H4 (cell line): Measurements from ENCODE around the gene GNB1L. TPM values are rescaled to one million over a fixed set of nuclear protein-coding genes. Genes with fewer than 3 reads are reported as not detected.

ENCODE experiments used
- DNase-seq: peaks from one replicate; pipeline ENCODE4 v3.0.0-alpha.2; 2015; ENCODE audit warnings: low spot score
- total RNA-seq: library from RNA; depleted of rRNA; stranded (reverse); fragments of >200 nt; shearing (Covaris generic); gene quantifications from 2 replicates; pipeline ENCODE4 v1.2.3, GENCODE V29; 2014

Gene GNB1L
- total RNA-seq, 1 experiment from 2014 or later: 5.7 TPM

DNA sequence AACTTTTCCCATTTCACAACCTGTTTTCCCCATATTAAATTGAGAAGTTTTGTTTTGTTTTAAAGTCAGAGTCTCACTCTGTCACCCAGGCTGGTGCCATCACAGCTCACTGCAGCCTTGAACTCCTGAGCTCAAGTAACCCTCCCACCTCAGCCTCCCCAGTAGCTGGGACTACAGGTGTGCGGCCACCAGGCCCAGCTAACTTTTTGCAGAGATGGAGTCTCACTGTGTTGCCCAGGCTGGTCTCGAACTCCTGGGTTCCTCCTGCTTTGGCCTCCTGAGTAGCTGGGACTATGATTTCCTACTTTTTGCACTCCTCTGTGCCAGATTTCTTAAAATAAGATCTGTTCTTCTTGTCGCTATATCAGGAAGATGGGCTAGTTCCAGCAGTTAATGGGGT, 44.9 kb downstream of the GNB1L start:
- DNase-seq: no peak

DNA sequence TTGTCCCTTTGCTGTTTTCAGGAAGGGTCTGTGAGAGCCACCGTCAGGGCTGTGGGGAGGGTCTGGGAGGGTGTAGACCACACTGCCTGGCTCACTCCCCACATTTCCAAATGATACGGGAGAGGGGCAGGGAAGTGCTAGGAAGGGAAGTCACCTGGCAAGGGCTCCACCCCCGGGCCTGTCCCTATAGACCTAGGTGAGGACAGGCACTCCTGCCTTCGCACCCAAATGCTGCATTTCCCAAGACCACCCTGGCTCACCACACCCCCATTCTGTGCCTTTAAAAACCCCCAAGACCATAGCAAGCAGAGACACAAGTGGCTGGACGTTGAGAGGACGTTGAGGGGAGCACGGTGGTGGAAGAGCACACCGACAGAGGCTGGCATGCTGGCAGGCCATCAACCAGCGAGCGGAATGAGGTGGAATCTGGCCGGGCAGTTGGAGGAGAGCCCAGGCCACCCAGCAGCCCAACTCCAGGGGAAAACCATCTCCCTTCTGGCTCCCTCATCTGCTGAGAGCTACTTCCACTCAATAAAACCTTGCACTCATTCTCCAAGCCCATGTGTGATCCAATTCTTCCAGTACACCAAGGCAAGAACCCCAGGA, 45.7 kb downstream of the GNB1L start:
- no peak for DNase-seq

DNA sequence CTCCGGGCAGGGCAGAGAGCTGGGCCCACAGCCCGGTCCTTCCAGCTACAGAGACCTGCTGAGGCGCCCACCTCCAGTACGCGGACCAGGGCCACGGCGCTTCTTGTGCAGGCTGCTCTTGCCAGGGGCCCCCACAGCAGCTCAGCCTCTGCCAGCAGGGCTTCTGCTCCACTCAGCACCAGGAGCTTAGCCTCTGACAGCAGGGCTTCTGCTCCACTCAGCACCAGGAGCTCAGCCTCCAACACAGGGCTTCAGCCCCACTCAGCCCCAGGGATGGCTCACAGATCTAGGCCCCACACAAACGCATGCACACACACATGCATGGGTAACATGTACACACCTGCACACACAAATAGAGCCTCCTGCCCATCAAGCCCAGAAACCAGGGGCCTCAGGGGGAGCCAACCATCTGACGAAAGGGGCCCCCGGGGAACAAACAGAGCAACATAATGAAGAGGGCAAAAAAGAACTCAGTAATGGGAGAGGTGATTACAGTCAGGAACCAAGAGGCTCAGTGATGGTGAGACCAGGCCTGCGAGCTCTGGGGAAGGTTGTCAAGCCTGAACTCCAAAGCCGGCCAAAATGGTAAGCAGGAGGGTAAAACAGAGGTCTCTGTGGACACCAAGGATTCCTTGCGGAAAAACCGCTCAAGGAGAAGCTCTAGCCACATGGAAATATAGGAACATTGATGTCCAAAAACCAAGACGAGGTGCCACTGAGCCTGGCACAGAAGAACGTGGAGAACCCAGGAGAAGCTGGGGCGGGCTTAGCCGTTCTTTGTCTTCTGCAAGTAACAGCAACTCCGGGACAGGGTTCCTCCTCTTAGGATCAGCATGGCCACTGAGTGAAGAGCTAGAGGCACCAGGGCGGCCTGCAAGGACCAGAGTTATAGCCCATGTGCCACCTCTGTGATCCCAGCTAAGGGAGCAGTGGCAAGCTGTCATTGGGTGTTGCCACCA, 46.5 kb downstream of the GNB1L start:
- DNase-seq: no peak

DNA sequence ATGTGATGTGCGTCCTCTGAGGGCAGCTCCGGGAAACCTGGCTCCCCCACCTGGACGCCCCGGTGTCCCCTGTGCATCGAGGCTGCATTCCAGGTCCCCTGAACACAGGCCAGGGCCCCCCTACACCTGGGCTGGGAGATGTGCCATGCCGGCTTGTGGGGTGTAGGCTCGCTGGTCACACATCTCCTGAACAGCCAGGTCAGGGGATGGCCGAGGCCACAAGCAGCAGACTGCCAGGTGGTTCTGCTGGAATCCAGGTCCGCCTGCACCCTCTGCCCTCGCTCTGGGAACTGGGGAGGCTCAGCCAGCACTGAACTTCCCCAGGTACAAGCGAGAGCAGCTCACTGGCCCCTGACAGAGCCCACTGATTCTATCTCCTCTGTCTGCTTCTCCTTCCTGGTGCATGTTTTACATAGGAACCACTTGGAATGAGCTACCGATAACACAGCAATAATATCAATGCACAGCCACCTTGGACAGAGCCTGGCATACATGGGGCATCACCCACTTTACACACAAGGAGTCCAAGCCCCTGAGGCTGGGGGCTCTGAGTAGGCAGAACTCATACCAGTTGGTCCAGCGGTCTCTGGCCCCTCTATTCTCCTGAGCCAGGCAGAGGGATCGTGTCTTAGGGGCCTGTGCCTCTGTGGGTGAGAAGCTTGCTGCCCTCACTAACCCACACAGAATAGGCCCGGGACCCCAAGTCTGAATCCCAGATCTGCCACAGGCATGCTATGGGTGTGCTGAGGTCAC, 47.3 kb downstream of the GNB1L start:
- no peak for DNase-seq

DNA sequence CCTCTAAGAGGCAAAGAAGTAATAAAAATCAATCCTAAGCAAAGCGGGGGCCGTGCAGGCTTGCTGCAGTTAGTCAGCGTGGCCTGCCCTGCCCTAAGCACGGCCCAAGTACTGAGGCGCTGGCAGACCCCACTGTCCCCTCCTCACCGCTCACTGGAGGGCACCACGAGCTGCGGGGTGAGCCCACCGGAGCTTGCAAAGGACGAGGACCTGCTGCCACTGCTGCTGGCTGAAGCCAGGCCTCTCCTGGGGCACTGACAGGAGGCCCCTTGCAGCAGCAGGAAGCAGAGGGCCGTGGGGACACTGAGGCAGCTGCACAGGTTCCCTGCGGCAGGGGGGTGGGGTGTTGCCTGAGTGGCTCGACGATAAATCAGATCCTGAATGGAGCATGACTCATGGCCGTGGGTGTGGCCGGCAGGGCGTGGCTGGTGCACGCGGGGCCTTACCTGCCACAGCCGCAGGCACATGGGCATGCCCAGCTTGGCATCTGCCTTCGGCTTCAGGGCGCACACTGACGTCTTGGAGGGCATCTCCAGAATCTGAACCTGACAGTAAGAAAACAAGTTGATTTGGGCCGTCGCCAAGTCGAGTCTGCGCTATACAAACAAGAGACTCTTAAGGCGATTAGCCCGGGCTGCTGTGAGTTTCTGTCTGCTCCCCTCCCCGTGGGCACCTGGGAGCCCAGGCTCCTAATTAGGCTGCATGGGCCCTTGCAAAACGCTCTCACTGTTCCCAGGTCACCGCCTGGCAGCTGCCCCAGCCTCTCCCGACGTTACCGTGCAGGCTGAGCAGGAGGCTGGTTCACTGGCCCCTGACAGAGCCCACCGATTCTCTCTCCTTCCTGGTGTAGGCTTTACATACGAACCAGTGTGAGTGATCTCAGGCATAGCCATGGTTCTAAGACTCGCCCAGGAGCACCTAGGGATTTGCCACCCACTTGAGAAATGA, 48.2 kb downstream of the GNB1L start:
- DNase-seq: peak; percentile 23

DNA sequence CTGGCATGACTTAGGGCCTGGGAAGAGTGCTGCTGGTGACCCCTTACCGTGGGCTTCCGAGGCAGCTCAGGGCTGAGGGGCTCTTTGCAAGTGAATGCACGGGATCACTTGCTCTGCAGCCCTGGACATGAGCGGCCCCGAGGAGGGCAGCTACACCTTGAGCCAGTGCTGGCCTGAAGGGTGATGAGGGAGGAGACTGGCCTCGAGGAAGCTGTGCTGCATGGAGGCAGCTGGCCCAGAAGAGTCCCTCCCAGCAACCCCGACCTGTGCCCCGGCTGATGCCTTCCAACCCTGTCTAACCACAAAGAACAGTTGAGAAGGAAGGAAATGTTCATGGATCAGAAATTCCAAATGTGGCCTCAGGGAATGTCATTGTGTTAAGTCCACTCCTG, 48.9 kb downstream of the GNB1L start:
- DNase-seq: no peak

DNA sequence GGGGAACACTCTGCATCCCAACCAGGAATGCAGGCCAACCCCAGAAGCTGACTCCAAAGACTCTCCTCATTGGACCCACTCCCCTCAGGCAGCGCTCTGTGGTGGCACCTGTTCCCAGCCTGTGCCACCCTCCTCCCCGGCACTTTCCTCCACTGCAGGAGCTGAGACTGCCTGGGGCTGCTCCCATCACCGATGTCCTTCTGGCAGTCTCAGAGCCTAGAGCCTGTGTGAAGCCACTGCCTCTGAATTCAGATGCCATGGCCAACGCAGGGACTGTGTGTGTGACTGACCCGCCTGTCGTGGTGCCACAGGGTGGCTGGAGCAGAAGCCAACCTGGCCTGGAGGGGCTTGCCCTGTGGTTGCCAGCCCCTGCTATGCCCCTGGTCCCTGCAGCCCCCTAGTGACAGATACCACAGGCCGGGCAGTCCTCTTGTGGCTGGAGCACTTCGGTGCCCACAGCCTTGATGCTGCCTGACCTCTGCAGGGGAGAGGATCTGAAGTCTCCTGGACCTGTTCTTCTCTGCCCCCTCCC, 50.9 kb downstream of the GNB1L start:
- DNase-seq: no peak

DNA sequence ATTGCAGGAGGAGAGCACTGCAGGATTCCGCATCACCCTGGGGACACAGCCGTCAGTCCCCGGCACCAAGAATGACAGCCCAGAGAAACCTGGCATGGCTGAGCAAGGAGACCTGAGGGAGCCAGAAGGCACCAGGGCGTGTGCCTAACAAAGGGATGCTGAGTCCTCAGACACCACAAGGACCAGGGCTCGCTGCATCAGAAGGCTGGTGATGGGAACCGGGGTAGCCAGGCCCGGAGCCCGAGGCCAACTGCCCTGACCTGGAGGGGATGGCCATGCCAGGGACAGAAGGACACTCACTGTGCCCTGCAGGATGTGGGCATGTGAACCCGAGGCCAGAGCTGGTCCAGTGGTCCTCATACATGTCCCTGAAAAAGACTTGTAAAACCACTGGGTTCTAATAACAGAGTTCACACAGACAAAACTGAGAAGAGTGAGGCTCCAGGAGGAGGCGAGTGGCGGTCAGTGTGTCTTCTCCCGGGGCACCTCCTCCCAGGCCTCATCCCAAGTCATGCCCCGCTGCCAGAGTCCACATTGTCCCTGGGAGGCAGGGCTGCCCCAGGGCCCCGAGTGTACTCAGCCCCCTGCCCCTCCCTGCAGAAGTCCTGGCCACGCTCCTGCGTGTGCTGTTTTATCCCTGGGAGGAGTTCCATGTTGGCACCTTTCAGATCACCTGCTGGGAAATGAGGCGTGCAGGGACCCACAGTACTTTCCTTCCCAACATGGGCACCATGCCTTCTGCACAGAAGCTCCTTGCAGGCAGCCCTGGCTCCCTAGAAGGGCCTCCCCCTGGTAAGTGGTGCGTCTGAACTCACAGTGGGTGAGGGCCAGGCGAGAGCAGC, 51.6 kb downstream of the GNB1L start:
- DNase-seq: no peak

DNA sequence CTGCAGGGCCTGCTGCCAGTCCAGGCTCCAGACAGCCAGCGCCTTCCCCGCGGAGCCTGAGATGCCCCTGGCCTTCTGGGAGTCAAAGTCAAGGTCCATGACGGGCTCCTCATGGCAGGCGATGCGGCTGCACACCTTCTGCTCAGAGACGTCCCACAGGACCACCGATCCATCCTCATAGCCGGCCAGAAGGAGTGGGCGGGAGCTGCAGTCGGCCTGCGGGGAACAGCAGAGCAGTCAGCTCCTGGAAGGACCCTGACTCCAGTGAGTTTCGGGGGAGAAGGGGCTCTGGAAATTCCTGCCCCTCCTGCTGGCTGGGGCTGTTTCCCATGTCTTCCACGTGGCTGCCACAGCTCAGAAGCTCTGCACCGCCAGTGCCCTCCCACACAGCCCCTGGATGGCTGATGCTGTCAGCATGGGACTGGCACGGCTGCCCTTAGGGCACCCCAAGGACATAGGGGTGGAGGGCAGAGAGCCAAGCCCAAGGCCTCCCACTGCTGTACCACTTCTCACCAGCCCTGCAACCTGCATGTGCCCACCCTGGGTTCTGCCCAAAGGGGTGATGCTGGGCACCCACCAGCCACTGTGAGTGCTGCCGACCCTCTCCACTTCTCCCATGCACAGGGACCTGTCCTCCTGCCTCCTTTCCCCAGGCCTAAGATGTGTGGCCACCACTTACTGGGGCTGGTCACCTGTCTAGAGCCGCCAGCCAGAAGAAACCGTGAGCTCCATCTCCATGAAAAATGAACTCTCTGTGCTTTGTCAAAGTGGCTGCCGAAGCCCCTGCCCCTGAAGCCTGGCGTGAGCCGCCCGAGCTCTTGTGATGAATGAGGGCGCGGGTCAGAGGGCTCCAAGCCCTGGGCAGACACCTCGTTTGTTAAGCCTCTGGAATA, 52.4 kb downstream of the GNB1L start:
- DNase-seq: no peak

DNA sequence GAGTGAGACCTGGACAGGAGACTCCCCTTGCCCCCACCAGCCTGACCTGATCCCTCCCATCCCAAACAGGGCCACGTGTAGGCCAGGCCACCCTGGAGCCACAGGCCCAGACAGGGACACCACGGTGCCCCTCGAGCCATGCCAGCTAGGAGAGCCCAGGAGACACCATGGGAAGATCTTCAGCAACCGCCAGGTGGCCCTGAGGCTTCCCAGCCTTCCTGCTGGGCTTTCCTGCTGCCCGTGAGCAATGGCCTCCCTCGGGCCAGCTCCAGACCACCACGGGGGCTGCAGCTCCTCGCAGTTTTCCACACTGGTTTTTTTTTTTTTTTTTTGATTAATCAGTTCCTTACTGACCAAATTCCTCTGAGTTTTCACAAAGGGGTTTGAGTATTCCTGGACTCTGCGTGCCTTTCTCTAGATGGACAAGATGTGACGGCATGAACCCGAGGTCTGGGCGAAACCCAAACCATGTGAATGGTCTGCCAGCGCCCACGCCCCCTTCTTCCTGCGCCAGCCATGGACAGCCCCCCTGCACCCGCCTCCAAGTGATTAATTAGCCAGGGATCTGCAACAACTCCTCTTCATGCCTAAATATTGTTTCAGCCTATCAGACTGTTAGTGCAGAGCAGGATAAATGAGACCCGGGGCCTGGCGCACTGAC, 53.2 kb downstream of the GNB1L start:
- DNase-seq: no peak

DNA sequence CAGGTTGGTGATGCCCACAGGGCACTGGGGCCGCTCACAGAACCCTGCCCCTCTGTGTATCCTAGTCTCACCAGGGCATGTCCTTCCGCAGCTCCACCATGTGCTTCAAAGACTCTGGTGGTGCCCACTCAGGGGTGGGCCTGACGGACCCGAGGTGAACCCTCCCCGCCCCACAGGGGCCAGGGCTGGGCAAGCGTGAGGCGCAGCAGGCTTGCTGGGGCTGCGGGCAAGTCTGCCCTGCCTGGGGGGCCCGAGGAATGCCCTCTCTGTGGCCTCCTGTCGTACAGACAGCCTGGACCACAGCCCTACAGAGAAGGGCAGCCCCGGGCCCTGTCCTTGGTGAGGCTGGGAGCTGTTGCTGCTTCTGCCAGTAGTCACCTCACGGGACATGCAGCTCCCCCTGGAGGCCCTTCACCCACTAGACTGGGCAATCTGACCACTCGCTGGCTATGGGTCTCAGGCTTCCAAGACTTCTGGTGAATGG, 53.9 kb downstream of the GNB1L start:
- DNase-seq: peak; percentile 22

DNA sequence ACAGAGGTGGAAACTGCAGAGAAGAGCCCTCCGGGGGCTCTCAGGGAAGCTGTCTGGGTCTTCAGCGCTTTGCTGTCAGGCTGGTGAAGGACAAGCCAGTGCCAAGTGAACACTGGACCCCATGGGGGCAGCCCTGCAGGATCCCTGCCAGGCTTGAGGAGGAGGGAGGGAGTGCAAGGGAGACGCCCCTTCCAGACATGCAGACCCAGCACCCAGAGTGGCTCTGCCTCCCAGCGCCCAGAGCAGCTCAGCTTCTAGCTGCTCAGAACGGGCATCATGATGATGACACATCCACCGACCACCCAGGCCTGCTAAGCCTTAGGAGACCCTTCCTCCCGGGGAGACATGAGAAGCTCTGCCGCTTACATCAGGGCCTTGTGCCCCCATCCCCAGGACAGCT, 54.4 kb downstream of the GNB1L start:
- no peak for DNase-seq

DNA sequence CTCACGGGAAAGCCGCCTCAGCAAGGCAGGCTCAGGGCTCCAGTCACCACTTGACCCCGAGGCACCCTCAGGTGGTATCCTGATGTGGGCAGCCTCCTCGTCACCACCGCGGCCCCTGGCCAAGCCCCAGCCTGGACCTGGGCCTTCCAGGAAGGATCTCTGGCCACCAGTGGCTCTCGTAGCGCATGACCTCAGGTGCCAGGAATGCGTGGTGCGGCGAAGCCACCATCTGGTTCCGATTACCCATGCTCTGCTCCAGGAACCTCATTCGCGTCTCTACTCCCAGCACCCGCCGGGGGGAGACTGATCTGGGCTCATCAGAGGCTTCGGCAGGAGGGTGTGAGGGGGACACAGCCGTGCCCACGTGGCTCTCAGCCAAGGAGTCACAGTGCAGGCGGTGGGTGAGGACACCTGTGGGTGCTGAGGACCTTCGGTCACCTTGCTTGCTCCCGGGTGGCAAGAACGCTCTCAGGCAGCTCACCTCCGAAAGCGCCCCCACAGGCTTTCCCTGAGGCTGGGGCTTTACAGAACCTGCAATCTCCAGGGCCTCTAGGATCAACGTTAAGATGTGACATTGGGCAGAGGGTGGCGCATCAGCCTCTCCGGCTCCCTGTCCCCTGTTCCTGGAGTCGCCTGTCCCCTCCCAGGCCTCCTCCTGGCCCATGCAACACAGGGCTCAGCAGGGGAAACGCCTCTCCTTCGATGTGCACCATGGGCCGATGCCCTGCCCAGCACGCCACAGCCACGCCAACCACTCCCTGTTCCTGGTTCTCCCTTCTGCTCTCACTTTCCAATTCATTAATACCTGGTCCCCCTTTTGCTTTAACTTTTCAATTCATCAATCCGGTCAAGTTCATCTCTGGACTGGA, 55.1 kb downstream of the GNB1L start:
- peak; percentile 92 for DNase-seq

DNA sequence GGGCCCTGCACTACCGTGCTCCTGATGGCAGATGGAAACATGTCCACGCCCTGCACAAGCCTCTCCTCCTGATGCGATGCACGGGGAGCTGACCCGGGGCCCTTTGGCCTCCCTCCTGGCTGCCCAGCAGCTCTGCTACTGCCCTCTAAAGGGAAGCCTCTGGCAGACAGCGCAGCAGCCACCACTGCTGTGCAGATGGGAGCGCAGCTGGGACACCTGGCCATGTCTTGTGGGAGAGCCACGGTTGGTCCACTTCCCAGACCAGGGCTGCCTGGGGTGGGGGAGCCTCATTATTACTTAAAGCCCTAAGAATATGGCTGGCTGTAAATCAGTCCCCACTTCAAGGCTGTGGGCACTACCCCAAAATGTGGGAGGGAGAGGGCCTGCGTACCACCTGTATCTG, 55.8 kb downstream of the GNB1L start:
- DNase-seq: no peak

DNA sequence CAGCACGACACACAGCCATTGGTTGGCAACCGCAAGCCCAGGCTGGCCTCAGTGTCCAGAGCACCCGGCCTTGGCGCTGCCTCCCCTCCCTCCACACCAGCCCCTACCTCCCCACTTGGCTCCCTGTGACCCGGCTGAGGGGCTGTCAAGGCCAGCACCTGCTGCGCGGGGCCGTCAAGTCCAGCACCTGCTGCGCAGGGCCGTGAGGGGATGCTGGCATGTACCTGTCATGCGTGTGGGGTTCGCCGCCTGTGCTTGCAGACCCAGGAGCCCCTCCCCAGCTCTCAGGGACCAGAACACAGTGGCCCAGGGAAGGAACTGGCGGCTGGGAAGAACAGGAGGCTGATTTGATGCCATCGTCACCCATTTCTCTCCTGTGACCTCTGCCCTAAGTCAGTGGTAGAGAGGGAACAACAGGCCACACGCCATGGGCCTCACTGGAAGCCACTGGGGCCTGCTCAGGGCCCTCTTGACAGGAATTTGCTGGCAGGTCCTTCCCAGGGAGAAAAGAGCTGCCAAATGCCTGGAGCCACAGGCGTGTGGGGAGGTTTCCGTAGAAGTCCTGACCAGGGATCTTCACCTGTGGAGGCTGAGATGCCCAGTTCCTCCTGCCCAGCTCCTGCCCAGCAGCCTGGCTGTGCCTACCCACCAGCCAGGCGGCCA, 56.5 kb downstream of the GNB1L start:
- DNase-seq: no peak

DNA sequence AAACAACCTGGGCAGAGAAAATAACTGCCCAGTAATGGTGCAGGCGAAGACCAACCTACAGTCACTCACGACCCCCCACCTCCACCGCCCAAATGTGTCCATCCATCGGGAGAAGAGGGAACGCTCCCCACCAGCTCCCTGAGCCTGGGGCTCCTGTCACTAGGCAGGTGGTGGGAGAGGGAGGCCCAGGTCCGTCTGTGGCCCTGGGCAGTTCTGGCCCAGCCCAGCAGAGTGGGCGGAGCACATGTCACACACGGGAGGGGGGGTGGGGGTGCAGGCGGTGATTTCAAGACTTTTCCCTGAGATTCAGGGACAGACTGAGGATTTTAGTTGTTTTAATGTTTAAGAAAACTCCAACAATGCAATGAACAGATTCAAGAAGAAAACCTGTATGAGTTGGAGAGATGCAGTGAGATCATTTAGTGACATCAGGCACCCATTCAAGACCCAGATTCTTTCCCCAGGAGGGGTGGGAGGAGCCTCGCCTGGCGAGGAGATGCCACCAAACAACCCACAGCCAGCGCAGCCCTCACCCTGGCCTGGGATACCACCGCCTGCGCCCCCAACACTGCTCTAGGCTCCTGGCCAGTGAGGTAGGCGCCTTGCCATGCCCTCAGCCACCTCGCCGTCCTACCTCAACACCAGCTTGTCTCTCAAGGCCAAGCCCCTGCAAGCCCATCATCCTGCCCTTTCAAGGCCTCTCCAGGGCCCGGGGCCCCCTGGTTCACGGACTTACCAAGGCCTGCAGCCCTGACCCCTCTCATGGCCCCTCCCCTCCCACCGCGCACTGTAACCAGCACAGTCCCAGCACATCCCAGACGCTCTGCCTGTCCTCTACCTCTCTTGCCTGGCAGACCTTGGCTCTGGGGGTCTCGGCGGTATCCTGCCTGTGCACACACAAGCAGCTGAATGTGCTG, 57.3 kb downstream of the GNB1L start:
- no peak for DNase-seq
